Keratinocyte (primary cell): ENCODE data around the gene CTNNA2. TPM values are rescaled to one million over a fixed set of nuclear protein-coding genes. Genes with fewer than 3 reads are reported as not detected.

Source experiments
- DNase-seq: peaks from one replicate; pipeline ENCODE4 v3.0.0-alpha.2; 2011; ENCODE audit warnings: low read depth, missing footprints, low spot score
- FAIRE-seq: peaks from 2 replicates; lab custom pipeline; 2011; peaks lifted over from hg19 to GRCh38; lab: Jason Lieb, UNC
- H2AFZ ChIP-seq: 2 replicates; pipeline ENCODE4 v1.6.0; 2012; ENCODE audit warnings: low read length, control low read depth, inconsistent platforms; ENCODE audit not compliant: control insufficient read depth
- H3K27ac ChIP-seq: 2 replicates; pipeline ENCODE4 v1.5.1; 2011; ENCODE audit warnings: low read length; ENCODE audit not compliant: control insufficient read depth, insufficient read depth
- H3K27me3 ChIP-seq: 3 replicates; pipeline ENCODE4 v1.6.0; 2011; ENCODE audit warnings: low read length; ENCODE audit not compliant: control insufficient read depth, insufficient read depth; ENCODE audit errors: extremely low read depth
- H3K36me3 ChIP-seq, 2 experiments: 2 replicates in 1 of 2; 3 replicates in 1 of 2; pipeline ENCODE4 v1.5.1; 2011; ENCODE audit warnings: low read length in 2 of 2, mild to moderate bottlenecking in 1 of 2; ENCODE audit not compliant: control insufficient read depth in 2 of 2, insufficient read depth in 2 of 2; ENCODE audit errors: extremely low read depth in 1 of 2
- H3K4me1 ChIP-seq: 3 replicates; pipeline ENCODE4 v1.5.1; 2011; ENCODE audit warnings: low read length; ENCODE audit not compliant: control insufficient read depth, insufficient read depth; ENCODE audit errors: extremely low read depth
- H3K4me2 ChIP-seq: 3 replicates; pipeline ENCODE4 v1.6.0; 2011; ENCODE audit warnings: low read depth, low read length; ENCODE audit not compliant: control insufficient read depth, insufficient read depth; ENCODE audit errors: extremely low read depth
- H3K4me3 ChIP-seq, 3 experiments: fragments of 200-600 bp in 1 of 3; sonication (generic) in 1 of 3; 2 replicates in 2 of 3; 3 replicates in 1 of 3; pipeline ENCODE4 v1.5.1; 2011 to 2016; ENCODE audit warnings: low read length in 3 of 3, mild to moderate bottlenecking in 3 of 3, control low read depth in 2 of 3, inconsistent platforms in 1 of 3, low read depth in 1 of 3, mixed read lengths in 1 of 3, mixed run types in 1 of 3, moderate library complexity in 1 of 3; ENCODE audit not compliant: control insufficient read depth in 2 of 3, insufficient read depth in 2 of 3; ENCODE audit errors: extremely low read depth in 1 of 3
- H3K79me2 ChIP-seq: 2 replicates; pipeline ENCODE4 v1.6.0; 2012; ENCODE audit warnings: low read length; ENCODE audit not compliant: control insufficient read depth, insufficient read depth
- H3K9ac ChIP-seq: 3 replicates; pipeline ENCODE4 v1.6.0; 2011; ENCODE audit warnings: low read length; ENCODE audit not compliant: control insufficient read depth, insufficient read depth; ENCODE audit errors: extremely low read depth
- H3K9me1 ChIP-seq: 3 replicates; pipeline ENCODE4 v1.6.0; 2011; ENCODE audit warnings: low read length; ENCODE audit not compliant: control insufficient read depth, insufficient read depth; ENCODE audit errors: extremely low read depth
- H3K9me3 ChIP-seq: 2 replicates; pipeline ENCODE4 v1.5.1; 2012; ENCODE audit warnings: low read depth, low read length; ENCODE audit not compliant: control insufficient read depth
- H4K20me1 ChIP-seq: 3 replicates; pipeline ENCODE4 v1.6.0; 2011; ENCODE audit warnings: low read length; ENCODE audit not compliant: control insufficient read depth, insufficient read depth; ENCODE audit errors: extremely low read depth
- CTCF ChIP-seq, 3 experiments: IDR thresholded peaks in 1 of 3; conservative IDR thresholded peaks in 1 of 3; optimal IDR thresholded peaks in 1 of 3; 2 replicates in 2 of 3; 3 replicates in 1 of 3; pipeline versions ENCODE3 to v1.5.1; 2011; ENCODE audit warnings: low read length in 3 of 3, mild to moderate bottlenecking in 3 of 3, moderate library complexity in 2 of 3, control low read depth in 1 of 3, inconsistent platforms in 1 of 3; ENCODE audit not compliant: insufficient read depth in 2 of 3; ENCODE audit errors: extremely low read depth in 1 of 3
- EZH2 ChIP-seq: IDR thresholded peaks from one replicate; pipeline ENCODE4 v1.6.1; 2012; ENCODE audit warnings: inconsistent platforms, mild to moderate bottlenecking, low read length, moderate library complexity
- dilution Hi-C: fragments of 300-500 bp; cut with MboI; formaldehyde crosslinking; loops from one replicate; pipeline ENCODE4 v1.7.0; 2020; ENCODE audit warnings: low sequenced_read_pairs; ENCODE audit not compliant: extremely low pct_ligation_motif_present
- polyA plus RNA-seq, 5 experiments: library from polyadenylated mRNA; depleted of rRNA in 3 of 5; stranded (reverse) in 3 of 5; stranded (forward) in 1 of 5; unstranded in 1 of 5; fragments of >200 nt; gene quantifications; 1 replicate in 1 of 5; 2 replicates in 3 of 5; 3 replicates in 1 of 5; pipeline versions ENCODE4 v1.2.1 to v1.2.3, GENCODE V29; 2011 to 2012; ENCODE audit warnings: missing spikeins in 2 of 5, low read depth in 1 of 5, low replicate concordance in 1 of 5

The CTNNA2 gene
- polyA plus RNA-seq, 1 donor (not counting 4 experiments of a cell fraction or from before 2014, with no cell fraction given): not detected

GRCh38 chr2:80292474-80292873 is 779.6 kb downstream of the CTNNA2 start:
- Histone ChIP-seq H3K9me1 (no peaks in the 10 kb centered on the region), H3K36me3 (no peaks in the 10 kb centered on the region), H3K79me2 (no peaks in the 10 kb centered on the region), H2AFZ (no peak overlapping the region), H3K4me2 (no peak overlapping the region), H3K27me3 (no peaks in the 10 kb centered on the region), H4K20me1 (no peaks in the 10 kb centered on the region), H3K9ac (no peak overlapping the region), H3K27ac (no peak overlapping the region), H3K4me1 (no peaks in the 10 kb centered on the region), H3K9me3 (no peaks in the 10 kb centered on the region), H3K4me3 (no peak overlapping the region)
- dilution Hi-C loops: no loop called here
- DNase-seq (no peak), FAIRE-seq (no peak)
- TF ChIP-seq EZH2 (no peak), CTCF (optimal IDR thresholded peaks at IDR 0.05 in 1 of 3, IDR thresholded peaks at IDR 0.05 in 1 of 3, conservative IDR thresholded peaks at IDR 0.05 in 1 of 3; ENCODE audit: extremely low read depth in 1 of 3, insufficient read depth in 2 of 3, low read length in 3 of 3) (no peak)

GRCh38 chr2:80293039-80293438 is 780.2 kb downstream of the CTNNA2 start:
- Histone ChIP-seq H3K9ac (no peak overlapping the region), H3K27ac (no peak overlapping the region), H3K9me3 (no peaks in the 10 kb centered on the region), H3K79me2 (no peaks in the 10 kb centered on the region), H4K20me1 (no peaks in the 10 kb centered on the region), H3K4me2 (no peak overlapping the region), H2AFZ (no peak overlapping the region), H3K4me1 (no peaks in the 10 kb centered on the region), H3K27me3 (no peaks in the 10 kb centered on the region), H3K4me3 (no peak overlapping the region), H3K36me3 (no peaks in the 10 kb centered on the region), H3K9me1 (no peaks in the 10 kb centered on the region)
- DNase-seq: no peak
- TF ChIP-seq CTCF (optimal IDR thresholded peaks at IDR 0.05 in 1 of 3, IDR thresholded peaks at IDR 0.05 in 1 of 3, conservative IDR thresholded peaks at IDR 0.05 in 1 of 3; ENCODE audit: extremely low read depth in 1 of 3, insufficient read depth in 2 of 3, low read length in 3 of 3) (no peak), EZH2 (no peak)
- FAIRE-seq: no peak
- dilution Hi-C loops: no loop called here
